HG02943 (cell line): ENCODE measurements around the gene ESRRA.

ENCODE experiments used
- ATAC-seq: cut with Tn5 transposase; IDR thresholded peaks from one replicate; pipeline ENCODE4 v1.9.1; 2021; ENCODE audit warnings: mild to moderate bottlenecking, low read depth, moderate library complexity; ENCODE audit not compliant: unreplicated experiment

Gene ESRRA

GRCh38 chr11:64360448-64360921 lies 55.2 kb downstream of the ESRRA start:
- ATAC-seq, result no peak

GRCh38 chr11:64361659-64362058 lies 56.3 kb downstream of the ESRRA start:
- no peak for ATAC-seq

- ATAC-seq, result no peak
Observed at GRCh38 chr11:64362339-64362738, 57.0 kb downstream of the ESRRA start.

GRCh38 chr11:64364435-64364834 lies 59.1 kb downstream of the ESRRA start:
- ATAC-seq, result no peak

- ATAC-seq, result no peak
Observed at GRCh38 chr11:64364911-64365310, 59.6 kb downstream of the ESRRA start.
